ENCODE measurements around the gene EPHB2.
A peak's percentile ranks its signal among the peaks of the same experiment; 100 is the strongest.
"Not testable (repeated sequence)": the region's sequence is repeated elsewhere in the genome, so short reads cannot be mapped to it uniquely, and the experiment has no call there.

Gene EPHB2

DNA sequence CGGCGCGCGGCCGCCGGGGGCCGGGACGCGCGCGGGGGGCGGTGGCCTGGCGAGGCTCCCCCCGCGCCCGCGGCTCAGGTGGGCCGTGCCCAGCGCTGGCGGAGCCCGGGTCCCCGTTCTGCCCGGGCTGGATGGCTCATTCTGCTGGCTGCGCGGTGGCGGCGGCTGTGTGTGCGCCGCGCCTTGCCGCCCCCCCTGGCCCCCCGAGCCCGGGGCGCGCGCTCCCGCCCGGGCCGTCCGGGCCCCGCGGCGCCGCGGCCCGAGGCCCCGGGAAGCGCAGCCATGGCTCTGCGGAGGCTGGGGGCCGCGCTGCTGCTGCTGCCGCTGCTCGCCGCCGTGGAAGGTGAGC is at the start of gene EPHB2:
EPHB2 (plus strand) TSS at position 139 of the 349 bp plus-strand sequence; CDS start at position 283, 144 bp downstream.
- TF ChIP-seq CTCF (IDR thresholded peaks at IDR 0.05) (no peak), ZFX (IDR thresholded peaks at IDR 0.05; ENCODE audit: borderline replicate concordance) (no peak)
- no peak within 1 kb of the TSS for H3K27ac ChIP-seq

DNA sequence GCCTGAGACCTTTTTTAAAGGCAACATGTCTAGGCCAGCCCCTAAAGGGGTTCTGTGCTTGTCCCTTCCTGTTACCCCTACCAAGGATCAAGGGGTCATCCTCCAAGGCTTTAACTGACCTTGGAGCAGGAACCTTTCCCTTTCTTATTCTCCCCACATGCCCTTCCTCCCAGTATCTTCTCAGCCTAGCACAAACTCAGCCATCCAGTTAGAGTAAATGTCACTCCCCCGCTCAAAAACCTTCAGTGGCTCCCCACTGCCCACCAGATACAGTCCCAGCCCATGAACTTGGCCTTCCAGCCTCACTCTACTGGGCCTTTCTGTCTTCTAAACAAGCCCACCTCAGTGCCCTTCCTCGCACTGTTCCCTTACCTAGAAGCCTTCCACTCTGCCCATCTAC is 48.8 kb upstream of the EPHB2 start:
- H3K27ac ChIP-seq = no peak overlapping the region
- no peak for TF ChIP-seq CTCF (IDR thresholded peaks at IDR 0.05)
- no peak for TF ChIP-seq ZFX (IDR thresholded peaks at IDR 0.05; ENCODE audit: borderline replicate concordance)

- TF ChIP-seq CTCF (IDR thresholded peaks at IDR 0.05) = no peak
Measured at GRCh38 chr1:22662318-22662717, 48.3 kb upstream of the EPHB2 start.

GRCh38 chr1:22662986-22663408 is 47.6 kb upstream of the EPHB2 start:
- H3K27ac ChIP-seq = no peak overlapping the region

More at GRCh38 chr1:22662318-22662717, 48.3 kb upstream of the EPHB2 start:
- H3K27ac ChIP-seq = no peak overlapping the region

GRCh38 chr1:22665752-22666151 is 44.9 kb upstream of the EPHB2 start:
- TF ChIP-seq ZFX (IDR thresholded peaks at IDR 0.05; ENCODE audit: borderline replicate concordance) (no peak), CTCF (IDR thresholded peaks at IDR 0.05) (peak; percentile 44)

More at GRCh38 chr1:22662986-22663408, 47.6 kb upstream of the EPHB2 start:
- TF ChIP-seq CTCF (IDR thresholded peaks at IDR 0.05) = no peak
- no peak for TF ChIP-seq ZFX (IDR thresholded peaks at IDR 0.05; ENCODE audit: borderline replicate concordance)

DNA sequence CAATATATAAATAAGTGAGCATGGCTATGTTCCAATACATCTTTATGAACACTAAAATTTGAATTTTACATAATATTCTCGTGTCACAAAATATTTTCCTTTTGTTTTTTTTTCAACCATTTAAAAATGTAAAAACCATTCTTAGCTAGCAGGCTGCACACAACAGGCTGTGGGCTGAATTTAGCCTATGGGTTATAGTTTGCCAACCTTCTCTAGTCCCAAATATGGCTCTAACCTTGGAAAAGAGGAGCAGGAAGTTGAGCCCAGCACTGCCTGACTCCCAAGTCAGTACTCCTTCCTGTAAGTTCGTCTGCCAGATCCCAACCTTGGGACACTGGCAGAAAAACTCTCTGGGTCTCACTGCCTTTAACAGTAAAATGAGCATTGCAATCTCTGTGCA is 44.2 kb upstream of the EPHB2 start:
- TF ChIP-seq ZFX (IDR thresholded peaks at IDR 0.05; ENCODE audit: borderline replicate concordance) (no peak), CTCF (IDR thresholded peaks at IDR 0.05) (no peak)
- H3K27ac ChIP-seq = no peak overlapping the region

More at GRCh38 chr1:22665752-22666151, 44.9 kb upstream of the EPHB2 start:
- H3K27ac ChIP-seq = no peak overlapping the region

DNA sequence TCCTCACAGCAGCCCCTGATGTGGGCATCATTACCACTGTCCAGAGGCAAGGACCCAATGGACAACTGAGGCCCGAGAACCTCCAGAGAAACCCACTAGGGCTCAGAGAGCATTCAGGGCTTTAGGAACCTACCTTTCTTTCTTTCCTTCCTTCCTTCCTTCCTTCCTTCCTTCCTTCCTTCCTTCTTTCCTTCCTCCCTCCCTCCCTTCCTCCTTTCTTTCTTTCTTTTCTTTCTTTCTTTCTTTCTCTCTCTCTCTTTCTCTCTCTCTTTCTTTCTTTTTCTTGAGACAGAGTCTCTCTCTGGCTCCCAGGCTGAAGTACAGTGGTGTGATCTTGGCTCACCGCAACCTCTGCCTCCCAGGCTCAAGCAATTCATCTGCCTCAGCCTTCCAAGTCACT is 41.8 kb upstream of the EPHB2 start:
- H3K27ac ChIP-seq = not testable (repeated sequence)

DNA sequence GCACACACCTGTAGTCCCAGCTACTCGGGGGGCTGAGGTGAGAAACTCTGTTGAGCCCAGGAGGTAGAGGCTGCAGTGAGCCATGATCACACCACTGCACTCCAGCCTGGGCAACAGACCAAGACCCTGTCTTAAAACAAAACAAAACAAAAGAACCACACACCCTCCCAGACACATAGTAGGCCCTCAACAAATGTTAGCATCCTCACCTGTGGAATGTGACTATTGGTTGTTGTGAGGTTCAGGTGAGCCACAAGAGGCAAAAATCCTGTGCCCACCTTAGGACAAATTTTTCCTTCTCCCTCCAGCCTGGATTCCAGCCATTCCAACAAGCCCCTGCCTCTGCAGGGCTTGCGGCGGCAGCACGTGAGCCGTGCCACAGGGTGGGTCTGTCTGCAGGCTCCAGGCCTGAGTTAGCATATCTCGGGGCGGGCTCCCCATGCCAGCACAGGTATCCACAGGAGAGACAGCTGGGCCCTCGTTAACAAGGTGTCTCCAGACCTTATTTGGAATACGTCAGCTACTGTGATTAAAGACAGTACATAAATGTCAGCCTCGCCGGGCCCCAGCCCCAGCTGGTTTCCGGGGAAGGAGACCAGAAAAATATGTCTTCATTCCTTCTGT is 40.2 kb upstream of the EPHB2 start:
- TF ChIP-seq CTCF (IDR thresholded peaks at IDR 0.05) = no peak
- no peak for TF ChIP-seq ZFX (IDR thresholded peaks at IDR 0.05; ENCODE audit: borderline replicate concordance)
- H3K27ac ChIP-seq = no peak overlapping the region

All from 22Rv1 (cell line).